ENCODE results near the gene FLNB.

Gene FLNB

DNA sequence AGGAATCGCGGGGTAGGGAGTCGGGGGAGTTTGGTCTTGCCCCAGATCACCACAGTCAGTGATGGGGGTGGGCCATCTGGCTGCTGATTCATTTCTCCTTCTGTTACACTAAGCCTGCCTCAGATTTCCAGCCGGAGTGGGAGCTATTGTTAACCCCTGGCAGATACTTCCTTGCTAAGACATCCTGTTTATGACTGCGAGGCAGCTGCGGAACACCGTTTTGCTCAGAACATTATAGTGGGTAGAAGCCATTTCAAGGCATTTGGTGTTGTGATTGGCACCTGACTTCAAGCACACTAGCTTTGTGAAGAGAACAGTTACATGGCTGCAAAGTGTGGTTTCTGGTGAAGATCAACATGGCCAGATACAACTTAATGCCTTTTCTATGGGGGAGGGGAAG lies 73.8 kb downstream of the FLNB start:
- DNase-seq = no peak

DNA sequence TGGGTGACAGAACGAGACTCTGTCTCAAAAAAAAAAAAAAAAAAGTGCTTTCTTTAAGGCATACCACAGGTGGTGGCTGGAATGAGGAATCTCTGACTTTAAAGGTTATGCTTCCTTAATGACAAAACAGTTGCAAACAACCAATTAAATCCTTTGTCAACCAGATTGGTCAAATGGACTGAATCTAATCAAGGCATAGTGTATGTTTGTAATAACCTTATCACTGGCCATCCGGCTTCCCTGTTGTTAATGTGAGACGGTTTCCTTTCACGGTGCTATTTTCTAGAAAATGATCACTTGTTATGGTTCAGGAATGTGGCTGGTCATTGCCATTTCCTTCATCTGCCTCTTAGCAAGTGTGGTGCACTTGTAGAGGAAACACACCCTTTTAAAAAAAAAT lies 75.9 kb downstream of the FLNB start:
- DNase-seq = no peak

DNA sequence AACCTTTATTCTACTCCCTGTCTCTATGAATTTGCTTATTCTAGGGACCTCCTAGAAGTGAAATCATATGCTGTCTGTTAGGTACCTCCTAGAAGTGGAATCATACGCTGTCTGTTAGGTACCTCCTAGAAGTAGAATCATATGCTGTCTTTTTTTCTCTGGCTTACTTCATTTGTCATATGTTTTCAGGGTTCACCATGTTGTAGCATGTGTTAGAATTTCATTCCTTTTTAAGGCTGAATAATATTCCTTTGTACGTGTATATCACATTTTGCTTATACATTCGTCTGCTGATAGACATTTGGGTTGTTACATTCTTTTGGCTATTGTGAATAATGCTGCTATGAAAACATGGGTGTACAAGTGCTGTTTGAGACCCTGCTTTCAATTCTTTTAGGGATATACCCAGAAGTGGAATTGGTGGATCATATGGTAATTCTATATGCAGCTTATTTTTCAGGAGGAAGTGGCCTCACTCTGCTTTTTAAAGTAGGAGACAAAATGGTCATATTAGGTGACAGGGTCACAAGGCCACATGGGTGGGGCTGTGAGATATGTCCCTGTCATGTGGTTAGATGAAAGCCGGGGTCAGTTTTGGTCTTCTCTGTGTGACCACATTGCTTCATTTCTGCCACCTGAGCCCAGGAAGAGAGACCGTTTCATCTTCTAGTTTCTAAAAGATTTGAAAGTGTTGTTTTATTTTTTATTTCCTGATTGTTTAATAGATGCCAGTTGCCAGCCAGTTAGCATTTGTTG lies 76.7 kb downstream of the FLNB start:
- no peak for DNase-seq

DNA sequence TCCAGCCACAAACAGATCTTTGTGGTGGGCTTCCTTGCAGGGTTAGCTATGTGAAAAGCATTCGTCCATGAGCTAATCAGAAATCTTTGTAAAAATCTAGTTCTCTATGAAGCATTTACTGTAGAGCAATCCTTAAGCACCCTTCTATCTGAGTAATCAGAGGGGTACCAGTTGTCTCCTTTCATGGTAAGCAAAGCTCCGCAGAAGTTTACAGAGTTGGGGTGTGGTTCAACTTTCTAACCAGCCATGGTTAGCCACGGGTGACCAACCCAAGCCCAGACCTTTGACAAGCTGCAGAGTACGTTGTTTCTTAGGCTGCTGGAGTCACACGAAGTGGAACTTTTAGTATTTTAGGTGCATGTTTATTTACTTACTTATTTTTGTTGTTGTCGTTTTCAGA lies 77.4 kb downstream of the FLNB start:
- DNase-seq = no peak

DNA sequence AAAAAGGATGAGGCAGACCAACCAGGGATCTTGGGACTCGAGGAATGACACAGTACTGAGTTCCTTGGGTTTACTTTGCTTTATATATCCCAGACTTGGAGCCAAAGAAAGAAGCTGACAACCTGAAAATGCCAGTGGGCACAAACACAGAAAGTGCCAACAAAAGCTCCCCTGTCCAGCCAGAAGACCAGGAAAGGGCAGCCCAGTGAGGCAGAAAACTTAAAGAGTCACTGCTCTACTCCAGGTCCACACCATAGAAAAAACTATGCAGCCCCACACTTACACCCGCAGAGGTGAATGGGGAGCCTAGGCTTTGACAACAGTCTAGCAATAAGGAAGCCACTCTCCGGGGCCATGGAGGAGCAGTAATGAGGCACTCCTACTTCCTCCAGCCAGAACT lies 80.3 kb downstream of the FLNB start:
- DNase-seq = no peak

DNA sequence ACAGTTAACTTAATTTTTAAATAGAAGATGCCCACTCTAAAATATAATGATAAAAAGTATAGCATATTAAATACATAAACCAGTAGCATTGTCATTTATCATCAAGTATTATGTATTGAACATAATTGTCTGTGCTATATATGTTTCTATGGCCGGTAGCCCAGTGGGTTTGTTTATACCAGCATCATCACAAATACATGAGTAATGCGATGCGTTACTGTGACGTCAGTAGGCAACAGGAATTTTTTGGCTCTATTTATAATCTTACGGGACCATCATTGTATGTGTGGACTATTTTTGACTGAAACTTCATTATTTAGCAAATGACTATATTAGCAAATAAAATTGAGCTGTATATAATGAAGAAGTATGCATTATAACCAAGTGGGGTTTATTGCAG lies 82.1 kb downstream of the FLNB start:
- DNase-seq = no peak

DNA sequence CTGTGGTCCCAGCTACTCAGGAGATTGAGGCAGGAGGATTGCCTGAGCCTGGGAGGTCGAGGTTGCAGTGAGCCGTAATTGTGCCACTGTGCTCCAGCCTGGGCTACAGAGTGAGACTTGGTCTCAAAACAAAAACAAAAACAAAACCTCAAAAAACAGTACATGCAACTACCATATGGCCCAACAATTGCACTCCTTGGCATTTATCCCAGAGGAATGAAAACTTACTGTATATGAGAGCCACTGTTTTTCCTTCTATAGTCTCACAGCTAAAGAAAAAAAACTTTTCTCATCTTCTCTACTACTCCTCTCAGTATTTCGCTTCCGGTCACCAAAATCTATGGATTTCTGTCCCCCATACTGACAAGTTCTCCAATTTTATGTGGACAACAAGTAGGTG lies 84.3 kb downstream of the FLNB start:
- no peak for DNase-seq

DNA sequence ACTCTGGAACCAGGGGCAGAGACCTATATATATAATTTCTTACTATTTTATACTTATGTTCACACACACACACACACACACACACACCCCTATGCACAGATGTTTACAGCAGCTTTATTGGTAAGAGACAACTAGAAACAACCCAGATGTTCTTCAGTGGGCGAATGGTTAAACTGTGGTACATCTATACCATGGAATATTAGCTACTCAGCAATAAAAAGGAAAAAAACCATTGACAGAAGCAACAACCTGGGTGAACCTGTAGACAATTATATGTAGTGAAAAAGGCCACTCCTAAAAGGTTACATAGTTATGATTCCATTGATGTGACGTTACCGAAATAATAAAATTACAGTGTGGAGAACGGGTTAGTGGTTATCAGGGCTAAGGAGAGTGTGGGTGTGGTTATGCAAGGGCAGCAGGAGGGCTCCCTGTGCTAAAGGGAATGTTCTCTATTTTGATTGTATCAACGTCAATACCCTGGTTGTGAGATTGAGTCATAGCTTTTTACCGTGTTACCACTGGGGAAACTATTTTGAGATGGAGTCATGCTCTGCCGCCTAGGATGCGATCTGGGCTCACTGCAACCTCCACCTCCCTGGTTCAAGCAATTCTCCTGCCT lies 85.5 kb downstream of the FLNB start:
- peak; percentile 55 for DNase-seq

DNA sequence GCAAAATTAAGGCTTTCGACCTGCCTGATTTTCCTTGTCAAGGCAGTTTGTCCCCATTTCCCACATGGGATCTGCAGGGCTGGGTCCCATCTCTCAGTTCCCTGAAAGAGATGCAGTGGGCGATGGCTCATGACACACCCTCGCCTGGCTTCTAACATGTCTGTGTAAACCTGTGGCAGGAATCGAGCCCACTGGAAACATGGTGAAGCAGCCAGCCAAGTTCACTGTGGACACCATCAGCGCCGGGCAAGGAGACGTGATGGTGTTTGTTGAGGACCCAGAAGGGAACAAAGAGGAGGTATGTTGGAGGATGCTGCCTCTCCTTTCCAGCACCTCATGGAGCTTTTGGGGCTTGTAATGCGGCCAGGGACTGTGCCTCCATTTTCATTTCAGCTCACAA lies 86.4 kb downstream of the FLNB start:
- no peak for DNase-seq

DNA sequence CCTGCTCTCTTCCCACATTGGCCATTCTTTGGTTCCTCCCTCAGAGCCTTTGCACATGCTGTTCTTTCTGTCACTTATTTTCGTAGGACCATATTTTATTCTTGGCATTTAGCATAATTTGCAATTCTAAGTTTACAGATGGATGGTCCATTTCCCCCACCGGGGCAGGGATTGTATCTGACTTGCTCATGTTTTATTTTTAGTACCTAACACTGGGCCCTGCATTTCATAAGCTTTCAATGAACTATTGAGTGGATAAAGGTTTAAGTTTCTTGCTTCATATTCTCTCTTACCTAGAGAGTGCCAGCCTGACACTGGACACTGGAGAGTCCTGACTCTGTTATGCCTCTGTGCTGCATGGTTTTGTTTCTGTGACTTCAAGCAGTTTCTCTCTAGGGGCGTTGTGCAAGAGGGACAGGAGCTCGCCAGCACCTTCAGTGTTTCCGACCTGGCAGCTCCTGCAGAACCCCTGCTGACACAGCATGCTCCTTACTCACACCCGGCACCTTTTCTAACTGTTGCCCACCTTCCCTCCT lies 87.4 kb downstream of the FLNB start:
- no peak for DNase-seq

DNA sequence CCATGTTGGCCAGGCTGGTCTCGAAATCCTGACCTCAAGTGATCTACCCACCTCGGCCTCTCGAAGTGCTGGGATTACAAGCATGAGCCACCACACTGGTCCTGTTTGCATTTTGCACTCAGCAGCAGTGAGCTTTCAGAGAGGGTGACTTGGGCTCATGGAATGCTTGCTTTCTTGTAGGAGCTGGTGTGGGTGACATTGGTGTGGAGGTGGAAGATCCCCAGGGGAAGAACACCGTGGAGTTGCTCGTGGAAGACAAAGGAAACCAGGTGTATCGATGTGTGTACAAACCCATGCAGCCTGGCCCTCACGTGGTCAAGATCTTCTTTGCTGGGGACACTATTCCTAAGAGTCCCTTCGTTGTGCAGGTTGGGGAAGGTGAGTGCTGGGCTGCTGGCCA lies 90.3 kb downstream of the FLNB start:
- DNase-seq = no peak

DNA sequence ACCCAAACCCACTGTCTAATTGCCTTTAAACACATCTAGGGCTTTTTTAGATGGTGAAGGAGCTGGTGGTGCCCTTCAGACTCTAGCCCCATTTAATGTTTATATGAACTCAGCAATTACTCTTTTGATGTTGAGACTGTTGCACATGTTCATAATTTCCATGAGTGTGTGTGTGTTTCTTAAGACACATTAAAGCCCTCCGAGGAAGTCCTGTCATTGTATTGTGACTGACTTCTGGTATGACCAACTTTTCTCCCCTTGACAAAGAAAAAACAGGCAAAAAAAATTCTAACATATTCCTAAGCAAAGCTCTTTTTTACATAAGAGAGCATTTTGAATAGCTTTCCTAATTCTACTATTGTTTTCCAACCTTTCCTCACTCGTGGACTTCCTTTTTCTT lies 91.6 kb downstream of the FLNB start:
- DNase-seq = no peak

DNA sequence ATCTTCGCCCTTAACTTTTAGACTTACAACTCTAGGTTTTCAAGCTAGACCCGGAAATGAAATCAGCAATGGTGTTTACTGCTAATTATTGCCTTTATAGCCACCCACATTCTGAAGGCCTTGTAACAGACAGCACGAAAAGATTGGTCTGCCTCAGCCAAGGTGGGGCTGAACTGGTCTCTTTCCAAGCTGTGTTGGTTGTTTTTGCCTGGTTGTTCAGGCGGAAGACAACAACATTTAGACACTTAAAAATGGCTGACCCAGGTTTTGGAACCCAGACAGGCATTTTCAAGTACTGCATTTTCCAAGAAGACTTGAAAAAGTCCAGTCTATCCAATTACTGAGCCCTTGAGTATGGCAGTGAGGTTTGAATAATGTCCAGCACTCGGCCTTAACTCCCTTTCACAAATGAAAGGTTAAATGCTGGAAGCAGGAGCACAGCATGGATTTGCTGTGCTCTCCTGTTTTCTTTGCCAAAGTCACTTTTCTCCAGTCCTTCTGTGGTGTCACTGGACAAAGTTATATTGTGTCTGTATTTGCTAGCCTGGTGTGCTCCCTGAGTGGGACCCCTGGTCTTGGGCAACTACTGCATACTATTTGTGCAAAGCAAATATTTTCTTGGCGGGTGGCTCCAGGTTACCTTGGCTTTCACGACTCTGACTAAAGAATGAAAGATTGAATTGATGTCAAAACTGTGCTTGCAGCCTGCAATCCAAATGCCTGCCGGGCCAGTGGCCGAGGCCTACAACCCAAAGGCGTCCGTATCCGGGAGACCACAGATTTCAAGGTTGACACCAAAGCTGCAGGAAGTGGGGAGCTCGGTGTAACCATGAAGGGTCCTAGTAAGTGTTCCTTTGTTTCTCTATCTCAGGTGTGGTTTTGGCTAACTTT lies 93.5 kb downstream of the FLNB start:
- DNase-seq = no peak

DNA sequence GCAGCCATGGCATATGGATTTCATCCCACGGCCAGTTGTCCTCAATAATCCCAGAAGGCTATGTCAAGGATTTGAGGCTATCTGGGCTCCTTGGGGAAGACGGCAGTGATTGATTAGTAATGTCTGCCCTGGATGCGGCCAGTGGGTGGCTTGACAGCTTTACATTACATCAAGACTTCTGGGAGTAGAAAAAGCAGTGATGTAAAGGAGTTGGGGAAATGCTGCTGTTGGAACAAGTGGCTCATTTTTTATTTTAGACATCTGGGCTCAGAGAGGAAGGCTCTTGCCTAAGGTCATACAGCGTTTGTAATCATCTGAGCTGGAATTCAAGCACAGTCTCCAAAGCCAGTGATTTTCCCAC lies 94.1 kb downstream of the FLNB start:
- DNase-seq = no peak

DNA sequence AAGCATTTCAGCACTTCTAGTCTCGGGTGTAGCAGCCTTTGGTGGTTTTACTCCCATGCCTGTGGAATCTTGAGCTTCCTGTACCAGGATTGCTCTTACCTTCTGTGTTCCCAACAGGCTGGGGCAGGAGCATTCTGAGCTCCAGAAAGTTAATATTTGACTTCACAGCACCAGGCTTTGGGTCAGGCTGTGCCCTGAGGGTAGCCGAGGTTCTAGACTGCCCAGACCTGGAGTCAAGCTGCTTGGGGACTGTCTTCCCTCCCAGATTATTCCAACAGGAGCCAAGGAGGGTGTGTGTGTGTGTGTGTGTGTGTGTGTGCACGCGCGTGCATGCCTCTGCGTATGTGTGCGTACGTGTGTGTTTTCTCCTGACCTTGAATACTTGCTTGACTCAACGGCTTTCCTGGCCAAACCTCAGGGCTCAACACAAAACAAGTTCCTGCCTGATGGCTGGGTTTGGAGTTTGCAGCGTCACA lies 94.8 kb downstream of the FLNB start:
- DNase-seq = no peak

DNA sequence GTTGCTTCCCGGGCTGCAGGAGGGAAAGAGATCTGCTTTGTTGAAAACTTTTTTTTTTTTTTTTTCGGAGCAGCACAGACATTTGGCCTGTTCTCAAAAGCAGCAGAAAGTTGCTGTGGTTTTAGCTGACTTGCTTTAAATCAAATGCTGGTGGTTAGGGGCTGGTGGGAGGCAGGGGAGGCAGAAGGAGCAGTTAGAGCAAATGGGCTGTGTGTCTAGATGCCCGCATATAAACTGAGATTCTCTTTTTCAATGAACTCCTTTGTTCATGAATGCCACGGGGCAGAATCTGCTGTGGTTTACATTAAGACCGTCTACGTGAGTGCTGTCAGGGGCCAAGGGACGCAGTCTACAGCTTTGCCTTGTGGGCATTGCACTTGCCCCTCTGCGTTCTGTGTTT lies 95.9 kb downstream of the FLNB start:
- no peak for DNase-seq

DNA sequence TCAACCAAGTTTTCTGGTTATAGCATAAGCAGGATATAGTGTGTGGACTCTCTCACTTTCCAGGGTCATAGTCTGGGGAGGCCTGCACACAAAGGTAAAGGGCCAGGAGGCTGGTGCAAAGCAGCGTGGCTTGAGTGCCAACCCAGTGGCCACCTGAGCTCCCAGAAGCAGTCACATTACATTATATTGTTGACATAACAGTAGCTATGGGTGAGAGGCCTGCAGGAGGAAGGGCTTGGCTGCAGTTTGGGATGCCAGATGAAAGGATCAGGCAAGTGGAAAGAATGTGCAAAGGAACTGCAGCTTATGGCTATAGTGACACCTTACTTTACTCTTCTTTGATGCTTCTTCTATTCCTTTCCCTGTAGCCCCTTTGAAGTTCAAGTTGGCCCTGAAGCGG lies 96.5 kb downstream of the FLNB start:
- DNase-seq = no peak

DNA sequence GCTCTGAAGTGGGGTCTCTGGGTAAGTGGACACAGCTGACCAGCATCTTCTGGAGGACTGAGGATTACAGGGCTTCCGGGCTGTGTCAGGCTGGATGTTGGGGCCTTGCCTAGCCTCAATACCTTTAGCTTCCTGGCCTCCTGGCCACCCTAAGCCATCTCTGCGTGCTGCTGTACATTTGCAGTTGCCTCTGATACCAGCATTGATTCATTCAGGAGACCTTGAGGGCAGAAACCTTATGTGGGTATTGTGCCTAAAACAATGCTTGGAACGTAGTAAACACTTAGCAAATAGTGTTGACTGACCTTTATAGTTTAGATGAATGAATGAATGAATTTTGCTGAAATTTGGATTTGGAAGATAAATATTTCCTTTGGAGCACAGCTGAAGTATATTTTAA lies 97.0 kb downstream of the FLNB start:
- DNase-seq = no peak

DNA sequence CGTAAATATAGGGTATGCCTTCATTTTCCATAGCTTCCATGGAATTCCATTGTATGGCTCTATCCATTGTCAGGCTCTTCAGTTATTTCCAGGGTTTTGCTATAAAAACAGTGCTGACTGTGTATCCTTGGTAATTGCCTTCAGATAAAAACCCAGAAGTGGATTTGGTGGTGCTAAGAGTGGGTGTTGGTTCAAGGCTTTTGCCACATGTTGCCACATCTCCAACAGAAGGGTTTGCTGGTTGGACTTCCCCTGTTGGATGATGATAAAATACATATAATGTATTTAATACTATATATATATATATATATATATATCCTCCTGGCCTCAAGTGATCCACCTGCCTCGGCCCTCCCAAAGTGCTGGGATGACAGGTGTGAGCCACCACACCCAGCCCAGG lies 97.8 kb downstream of the FLNB start:
- no peak for DNase-seq

DNA sequence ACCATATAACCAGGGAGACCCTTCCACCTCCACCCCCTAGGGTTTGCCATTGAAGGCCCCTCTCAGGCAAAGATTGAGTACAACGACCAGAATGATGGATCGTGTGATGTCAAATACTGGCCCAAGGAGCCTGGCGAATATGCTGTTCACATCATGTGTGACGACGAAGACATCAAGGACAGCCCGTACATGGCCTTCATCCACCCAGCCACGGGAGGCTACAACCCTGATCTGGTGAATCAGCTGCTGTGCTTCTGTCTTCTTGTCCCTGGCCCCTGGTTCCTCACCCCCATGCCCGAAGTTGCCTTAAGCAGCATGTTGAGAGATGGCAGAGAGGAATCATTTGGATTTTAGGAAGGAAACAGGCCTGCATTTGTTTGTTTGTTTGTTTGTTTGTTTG lies 98.4 kb downstream of the FLNB start:
- DNase-seq = no peak

DNA sequence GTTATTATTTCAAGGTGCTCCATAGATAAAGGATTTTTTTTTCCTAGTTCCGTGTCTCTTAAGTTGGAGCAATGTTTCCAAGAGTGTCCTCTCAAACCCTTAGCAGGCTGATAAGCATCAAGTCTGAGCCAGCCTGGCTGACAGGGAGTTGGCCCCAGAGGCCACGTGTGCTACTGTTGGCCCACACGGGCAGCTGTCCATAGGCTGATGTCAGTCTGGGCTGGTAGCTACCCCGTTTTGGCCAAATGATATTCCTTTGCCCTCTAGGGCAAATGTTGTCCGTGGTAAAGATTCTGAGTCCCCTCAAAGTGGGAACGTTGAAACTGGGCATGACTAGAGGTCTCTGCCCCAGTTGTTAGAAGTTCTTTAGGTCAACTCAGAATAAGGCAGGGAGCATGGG lies 99.4 kb downstream of the FLNB start:
- DNase-seq = no peak

DNA sequence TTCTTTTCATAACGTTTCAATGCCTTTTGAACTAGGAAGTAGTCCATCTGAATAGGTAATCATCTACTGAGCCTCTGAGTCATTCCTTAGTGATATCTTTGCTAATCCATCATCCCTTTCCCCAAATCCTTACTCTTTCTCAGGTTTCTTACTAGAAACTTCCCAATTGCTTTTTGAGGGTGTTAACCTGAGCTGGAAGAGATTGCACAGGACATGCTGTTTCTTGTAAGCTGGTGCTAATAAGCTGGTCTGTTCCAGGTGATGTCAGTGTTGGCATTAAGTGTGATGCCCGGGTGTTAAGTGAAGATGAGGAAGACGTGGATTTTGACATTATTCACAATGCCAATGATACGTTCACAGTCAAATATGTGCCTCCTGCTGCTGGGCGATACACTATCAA lies 101.5 kb downstream of the FLNB start:
- DNase-seq = no peak

DNA sequence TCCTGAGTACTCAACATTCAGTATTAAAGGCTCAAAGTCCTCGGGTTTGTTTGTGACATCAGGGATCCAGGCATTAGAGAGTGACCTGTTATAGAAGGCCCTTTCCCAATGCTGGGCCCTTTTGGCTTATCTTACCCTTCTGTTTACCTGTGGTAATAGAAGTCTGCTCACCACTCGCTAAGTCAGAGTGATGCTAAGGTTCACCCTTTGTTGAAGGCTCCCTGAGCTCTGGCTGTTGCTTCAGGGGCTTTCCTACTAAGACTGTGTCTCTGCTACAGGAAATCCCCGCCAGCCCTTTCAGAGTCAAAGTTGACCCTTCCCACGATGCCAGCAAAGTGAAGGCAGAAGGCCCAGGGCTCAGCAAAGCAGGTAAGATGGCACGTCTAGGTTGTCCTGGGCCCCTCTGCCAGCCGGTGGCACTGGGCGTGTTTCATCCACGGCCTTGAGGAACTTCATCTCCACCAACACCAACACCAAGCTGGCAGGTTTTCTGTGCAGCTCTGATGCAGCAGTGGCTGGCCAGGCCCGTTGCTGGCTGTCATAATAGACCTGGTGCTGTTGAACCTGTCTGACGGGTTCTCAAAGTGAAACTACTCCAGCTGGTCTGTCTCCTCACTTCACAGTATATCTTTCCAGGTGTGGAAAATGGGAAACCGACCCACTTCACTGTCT lies 103.4 kb downstream of the FLNB start:
- DNase-seq = no peak

Data from 8988T (cell line).